Fibroblast of lung (primary cell): ENCODE data around the gene EBF3. TPM values are rescaled to one million over a fixed set of nuclear protein-coding genes. Genes with fewer than 3 reads are reported as not detected.
A peak's percentile ranks its signal among the peaks of the same experiment; 100 is the strongest.

Source experiments
- DNase-seq, 2 donors: peaks; one replicate each; pipeline versions ENCODE4 v3.0.0 to v3.0.0-alpha.2; 2010; ENCODE audit warnings: low read depth in 2 of 2
- H2AFZ ChIP-seq: 2 replicates; pipeline ENCODE4 v1.5.1; 2012; ENCODE audit warnings: low read length, control low read depth, inconsistent platforms
- H3K27ac ChIP-seq: 2 replicates; pipeline ENCODE4 v1.5.1; 2011; ENCODE audit warnings: low read length, control low read depth; ENCODE audit not compliant: insufficient read depth
- H3K27me3 ChIP-seq: 2 replicates; pipeline ENCODE4 v1.5.1; 2011; ENCODE audit warnings: mild to moderate bottlenecking, low read length; ENCODE audit not compliant: control insufficient read depth, insufficient read depth
- H3K36me3 ChIP-seq: 2 replicates; pipeline ENCODE4 v1.5.1; 2011; ENCODE audit warnings: low read length; ENCODE audit not compliant: control insufficient read depth, insufficient read depth
- H3K4me1 ChIP-seq: 2 replicates; pipeline ENCODE4 v1.5.1; 2011; ENCODE audit warnings: low read length; ENCODE audit not compliant: control insufficient read depth, insufficient read depth; ENCODE audit errors: extremely low read depth
- H3K4me2 ChIP-seq: 2 replicates; pipeline ENCODE4 v1.5.1; 2011; ENCODE audit warnings: low read length, control low read depth; ENCODE audit not compliant: insufficient read depth; ENCODE audit errors: extremely low read depth
- H3K4me3 ChIP-seq, 4 experiments: fragments of 200-600 bp in 1 of 4; sonication (generic) in 1 of 4; replicated peaks in 1 of 4; 2 replicates each; pipeline ENCODE4 v1.5.1; 2011 to 2016; ENCODE audit warnings: low read length in 4 of 4, low read depth in 3 of 4, mild to moderate bottlenecking in 3 of 4, control low read depth in 2 of 4, inconsistent platforms in 1 of 4, mixed read lengths in 1 of 4; ENCODE audit not compliant: insufficient read depth in 1 of 4; ENCODE audit errors: control extremely low read depth in 1 of 4
- H3K79me2 ChIP-seq: 2 replicates; pipeline ENCODE4 v1.5.1; 2012; ENCODE audit warnings: mild to moderate bottlenecking, low read length, inconsistent platforms; ENCODE audit not compliant: control insufficient read depth, insufficient read depth
- H3K9ac ChIP-seq: 2 replicates; pipeline ENCODE4 v1.5.1; 2011; ENCODE audit warnings: mild to moderate bottlenecking, low read length, control low read depth; ENCODE audit not compliant: insufficient read depth
- H3K9me3 ChIP-seq: 2 replicates; pipeline ENCODE4 v1.5.1; 2012; ENCODE audit warnings: low read depth, low read length; ENCODE audit not compliant: control insufficient read depth, insufficient read depth
- H4K20me1 ChIP-seq: 2 replicates; pipeline ENCODE4 v1.5.1; 2011; ENCODE audit warnings: low read length; ENCODE audit not compliant: control insufficient read depth, insufficient read depth; ENCODE audit errors: extremely low read depth
- EZH2 ChIP-seq: IDR thresholded peaks from 2 replicates; pipeline ENCODE4 v1.5.1; 2012; ENCODE audit warnings: low read length, control low read depth, mild to moderate bottlenecking; ENCODE audit errors: missing control alignments
- polyA plus RNA-seq, 2 donors: library from polyadenylated mRNA; depleted of rRNA in 1 of 2; stranded (reverse) in 1 of 2; unstranded in 1 of 2; fragments of >200 nt; gene quantifications; 2 replicates each; pipeline ENCODE4 v1.2.1, GENCODE V29; 2011 to 2012; ENCODE audit warnings: missing spikeins in 1 of 2
- total RNA-seq: library from RNA; depleted of rRNA; stranded (reverse); fragments of >200 nt; gene quantifications from 2 replicates; pipeline ENCODE4 v1.2.1, GENCODE V29; 2014
- TF ChIP-seq, protein P1 (sequence below), 2 donors: IDR thresholded peaks in 1 of 2; conservative IDR thresholded peaks in 1 of 2; 1 replicate in 1 of 2; 2 replicates in 1 of 2; pipeline ENCODE4 v1.5.1; 2011 to 2012; ENCODE audit warnings: low read length in 2 of 2, control low read depth in 1 of 2, inconsistent platforms in 1 of 2, low read depth in 1 of 2, mild to moderate bottlenecking in 1 of 2

The EBF3 gene
- total and polyA plus RNA-seq, 2 donors (not counting 1 experiment from before 2014, with no cell fraction given) = 0.12 to 0.17 TPM

DNA sequence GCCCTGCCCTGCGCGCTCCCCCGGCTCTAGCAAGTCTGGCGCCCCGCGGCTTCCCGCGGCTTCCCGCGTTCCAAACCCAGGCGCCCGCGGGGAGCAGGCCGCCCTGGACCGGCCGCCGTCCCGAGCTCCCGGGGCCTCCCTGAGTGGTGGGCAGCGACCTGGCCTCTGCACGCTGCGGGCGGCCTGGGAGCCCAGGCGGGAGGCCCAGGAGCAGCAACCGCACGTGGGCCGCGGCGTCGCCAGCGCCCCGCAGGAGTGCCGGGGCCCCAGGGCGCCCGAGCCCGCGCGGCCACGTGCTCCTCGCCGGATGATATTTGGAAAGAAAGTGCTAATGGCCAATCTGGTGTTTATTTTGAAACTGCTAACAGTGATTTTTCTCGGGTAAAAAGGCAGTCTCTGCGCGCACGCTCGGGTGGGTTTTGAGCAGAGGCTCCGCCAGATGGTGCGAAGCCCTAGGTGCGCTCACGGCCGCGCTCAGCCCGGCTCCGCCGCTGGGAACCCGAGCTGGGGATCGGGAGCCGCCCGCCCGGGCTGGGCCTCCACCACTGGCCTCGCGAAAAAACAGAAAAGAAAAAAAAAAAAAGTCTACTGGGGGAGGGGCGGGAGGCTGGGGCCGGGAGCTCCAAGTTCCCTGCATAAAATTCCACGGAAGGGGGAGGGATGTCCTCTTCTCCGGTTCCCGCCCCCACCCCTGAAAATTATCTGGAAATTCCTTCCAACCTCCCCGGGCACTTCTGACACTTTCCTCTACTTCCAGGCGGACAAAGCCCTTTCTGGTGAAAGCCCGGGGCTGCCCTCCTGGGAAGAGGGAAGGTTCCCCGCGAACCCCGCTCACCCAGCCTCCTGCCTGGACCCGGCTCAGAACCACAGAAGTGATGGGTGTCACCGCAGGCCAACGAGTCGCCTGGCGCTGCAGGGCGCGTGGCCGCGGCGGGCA lies 4.3 kb downstream of the EBF3 start:
- Histone ChIP-seq H3K27ac (no peak overlapping the region), H4K20me1 (no peaks in the 10 kb centered on the region), H3K4me3 (no peak overlapping the region), H3K79me2 (no peaks in the 10 kb centered on the region), H3K27me3 (peaks cover 61% of the 10 kb centered on the region), H2AFZ (no peak overlapping the region), H3K36me3 (no peaks in the 10 kb centered on the region), H3K9me3 (no peaks in the 10 kb centered on the region), H3K4me1 (peaks cover 3% of the 10 kb centered on the region), H3K9ac (no peak overlapping the region), H3K4me2 (no peak overlapping the region)
- no peak for DNase-seq
- TF ChIP-seq, protein P1, sequence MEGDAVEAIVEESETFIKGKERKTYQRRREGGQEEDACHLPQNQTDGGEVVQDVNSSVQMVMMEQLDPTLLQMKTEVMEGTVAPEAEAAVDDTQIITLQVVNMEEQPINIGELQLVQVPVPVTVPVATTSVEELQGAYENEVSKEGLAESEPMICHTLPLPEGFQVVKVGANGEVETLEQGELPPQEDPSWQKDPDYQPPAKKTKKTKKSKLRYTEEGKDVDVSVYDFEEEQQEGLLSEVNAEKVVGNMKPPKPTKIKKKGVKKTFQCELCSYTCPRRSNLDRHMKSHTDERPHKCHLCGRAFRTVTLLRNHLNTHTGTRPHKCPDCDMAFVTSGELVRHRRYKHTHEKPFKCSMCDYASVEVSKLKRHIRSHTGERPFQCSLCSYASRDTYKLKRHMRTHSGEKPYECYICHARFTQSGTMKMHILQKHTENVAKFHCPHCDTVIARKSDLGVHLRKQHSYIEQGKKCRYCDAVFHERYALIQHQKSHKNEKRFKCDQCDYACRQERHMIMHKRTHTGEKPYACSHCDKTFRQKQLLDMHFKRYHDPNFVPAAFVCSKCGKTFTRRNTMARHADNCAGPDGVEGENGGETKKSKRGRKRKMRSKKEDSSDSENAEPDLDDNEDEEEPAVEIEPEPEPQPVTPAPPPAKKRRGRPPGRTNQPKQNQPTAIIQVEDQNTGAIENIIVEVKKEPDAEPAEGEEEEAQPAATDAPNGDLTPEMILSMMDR (conservative IDR thresholded peaks at IDR 0.05 in 1 of 2, IDR thresholded peaks at IDR 0.05 in 1 of 2; ENCODE audit: low read depth in 1 of 2, low read length in 2 of 2) = no peak
- peak; percentile 79 for TF ChIP-seq EZH2

DNA sequence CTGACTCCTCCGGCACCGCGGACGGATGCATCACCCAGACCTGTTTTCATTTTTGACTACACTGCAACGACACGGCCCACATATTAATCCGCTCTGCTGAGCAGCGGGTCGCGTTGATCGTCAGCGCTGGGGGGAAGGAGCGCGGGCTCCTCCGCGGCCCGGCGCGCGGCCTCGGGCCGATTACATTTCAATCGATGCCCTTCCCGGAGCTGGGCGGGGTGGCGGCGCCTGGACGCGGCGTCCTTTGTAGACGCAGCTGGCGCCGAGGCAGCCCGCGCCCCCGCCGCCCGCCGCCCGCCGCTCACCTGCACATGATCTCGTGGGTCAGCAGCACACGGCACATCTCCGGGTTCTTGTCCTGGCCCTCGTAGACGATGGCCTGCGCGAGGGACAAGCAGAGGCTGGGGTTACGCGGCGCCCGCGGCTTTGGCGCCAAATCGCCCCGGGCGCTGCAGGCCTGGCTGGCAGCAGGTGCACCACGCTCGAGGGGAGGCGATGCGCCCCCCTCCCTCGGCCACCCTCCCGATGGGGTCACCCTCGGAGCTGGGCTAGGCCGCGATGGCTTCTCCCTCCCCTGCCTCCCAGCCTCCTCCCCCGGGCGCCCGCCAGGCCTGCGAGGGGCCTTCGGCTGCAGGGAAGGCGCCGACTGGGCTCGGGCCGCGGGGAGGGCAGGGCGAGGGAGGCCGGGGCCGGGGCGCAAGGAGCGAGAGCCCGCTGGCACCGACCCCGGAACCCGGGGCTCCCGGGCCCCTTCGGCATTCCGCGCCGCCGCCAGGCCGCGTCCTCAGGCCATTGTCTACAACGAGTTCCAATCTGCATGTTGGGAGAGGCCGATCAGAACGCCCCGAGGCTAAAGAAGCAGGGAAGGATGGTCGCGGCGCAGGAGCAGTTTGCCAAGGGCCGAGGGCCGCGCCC lies 5.2 kb downstream of the EBF3 start:
- Histone ChIP-seq H3K79me2 (no peaks in the 10 kb centered on the region), H3K4me1 (peaks cover 3% of the 10 kb centered on the region), H2AFZ (no peak overlapping the region), H3K4me2 (no peak overlapping the region), H3K9ac (no peak overlapping the region), H3K9me3 (no peaks in the 10 kb centered on the region), H3K4me3 (no peak overlapping the region), H3K27me3 (peaks cover 57% of the 10 kb centered on the region), H3K36me3 (no peaks in the 10 kb centered on the region), H4K20me1 (no peaks in the 10 kb centered on the region), H3K27ac (no peak overlapping the region)
- TF ChIP-seq, protein P1 (conservative IDR thresholded peaks at IDR 0.05 in 1 of 2, IDR thresholded peaks at IDR 0.05 in 1 of 2; ENCODE audit: low read depth in 1 of 2, low read length in 2 of 2) = no peak
- TF ChIP-seq EZH2 = peak; percentile 61
- no peak for DNase-seq

DNA sequence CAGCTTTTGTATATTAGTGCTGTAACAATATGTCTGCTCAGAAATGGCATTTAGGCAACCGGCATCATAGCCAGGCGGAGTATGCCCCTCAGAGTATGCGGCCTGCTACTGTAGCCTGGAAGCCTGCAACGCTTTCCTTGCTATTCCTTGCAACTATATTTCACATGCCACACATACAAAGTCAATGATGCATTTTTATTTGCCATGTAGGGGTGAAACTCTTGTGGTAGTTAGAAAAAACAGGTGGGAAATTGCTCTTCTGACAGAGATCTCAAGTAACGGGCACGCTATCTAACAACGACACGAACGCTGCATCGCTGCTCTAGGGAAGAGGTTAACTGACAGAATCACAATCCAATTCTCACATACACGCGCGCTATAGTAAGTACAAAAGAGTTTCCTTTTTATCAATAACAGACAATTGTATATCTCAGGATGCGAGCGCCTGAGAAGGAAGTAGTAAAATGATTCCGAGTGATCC lies 5.9 kb downstream of the EBF3 start:
- peaks cover 57% of the 10 kb centered on the region for H3K27me3 ChIP-seq

More for the DNA sequence above, 5.9 kb downstream of the EBF3 start:
- H4K20me1 ChIP-seq = no peaks in the 10 kb centered on the region
- no peak overlapping the region for H3K9ac ChIP-seq
- H3K4me1 ChIP-seq = peaks cover 3% of the 10 kb centered on the region
- no peak overlapping the region for H3K27ac ChIP-seq
- TF ChIP-seq, protein P1 (conservative IDR thresholded peaks at IDR 0.05 in 1 of 2, IDR thresholded peaks at IDR 0.05 in 1 of 2; ENCODE audit: low read depth in 1 of 2, low read length in 2 of 2) = peak in 1 of 2 donors; percentile 27
- TF ChIP-seq EZH2 = peak; percentile 43
- no peaks in the 10 kb centered on the region for H3K9me3 ChIP-seq
- no peak overlapping the region for H3K4me3 ChIP-seq
- H2AFZ ChIP-seq = no peak overlapping the region
- DNase-seq = no peak
- H3K79me2 ChIP-seq = no peaks in the 10 kb centered on the region
- H3K4me2 ChIP-seq = no peak overlapping the region
- no peaks in the 10 kb centered on the region for H3K36me3 ChIP-seq
